HG03469 (cell line): ENCODE data around the gene CFC1B.
"Not testable (repeated sequence)": the region's sequence is repeated elsewhere in the genome, so short reads cannot be mapped to it uniquely, and the experiment has no call there.

ENCODE experiments used
- ATAC-seq: cut with Tn5 transposase; IDR thresholded peaks from one replicate; pipeline ENCODE4 v1.9.1; 2021; ENCODE audit warnings: mild to moderate bottlenecking, moderate library complexity, moderate number of reproducible peaks; ENCODE audit not compliant: unreplicated experiment

CFC1B gene

GRCh38 chr2:130556441-130556840 is 35.4 kb downstream of the CFC1B start:
- ATAC-seq, result not testable (repeated sequence)

GRCh38 chr2:130566165-130566564 is 45.1 kb downstream of the CFC1B start:
- ATAC-seq, result not testable (repeated sequence)

GRCh38 chr2:130571929-130572328 is 50.9 kb downstream of the CFC1B start:
- ATAC-seq, result not testable (repeated sequence)

GRCh38 chr2:130574230-130574629 is 53.2 kb downstream of the CFC1B start:
- not testable (repeated sequence) for ATAC-seq

- ATAC-seq, result not testable (repeated sequence)
Observed at GRCh38 chr2:130576209-130576784, 55.3 kb downstream of the CFC1B start.

- ATAC-seq, result not testable (repeated sequence)
Observed at GRCh38 chr2:130577559-130577958, 56.5 kb downstream of the CFC1B start.
